ENCODE results near the gene XPO4.
A peak's percentile ranks its signal among the peaks of the same experiment; 100 is the strongest.

Gene XPO4

DNA sequence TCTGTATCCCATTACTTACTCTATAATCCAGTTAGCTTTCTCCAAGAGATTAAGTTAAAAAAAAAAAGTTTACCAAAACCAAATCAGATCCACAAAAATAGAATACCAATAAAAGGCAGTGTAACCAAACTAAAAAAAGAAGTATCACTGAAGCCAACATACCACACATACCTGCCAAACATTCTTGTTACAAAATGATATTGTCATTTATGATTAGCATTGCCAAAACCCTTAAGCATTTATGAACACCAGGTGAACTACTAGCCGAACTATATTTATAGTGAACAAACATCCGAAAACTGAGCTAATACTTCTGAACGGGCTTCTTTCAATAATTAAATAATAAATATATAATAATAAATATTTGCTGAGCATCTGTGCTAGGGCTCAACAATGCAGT, 69.7 kb downstream of the XPO4 start:
- H3K27ac ChIP-seq (ENCODE audit: low read length), result no peak overlapping the region
- H3K4me2 ChIP-seq (ENCODE audit: low read length), result no peak overlapping the region
- H4K20me1 ChIP-seq (ENCODE audit: insufficient read depth, low read length), result no peaks in the 10 kb centered on the region
- no peak overlapping the region for H3K9ac ChIP-seq (ENCODE audit: low read length)
- no peak overlapping the region for H3K4me3 ChIP-seq (ENCODE audit: low read length)
- H3K27me3 ChIP-seq (ENCODE audit: low read depth, low read length), result no peaks in the 10 kb centered on the region
- peaks cover 9% of the 10 kb centered on the region for H3K79me2 ChIP-seq (ENCODE audit: low read length)
- peaks cover 28% of the 10 kb centered on the region for H3K36me3 ChIP-seq (replicated peaks; ENCODE audit: low read depth, low read length)
- H3K4me1 ChIP-seq (ENCODE audit: low read length), result peaks cover 8% of the 10 kb centered on the region
- no peak overlapping the region for H2AFZ ChIP-seq (ENCODE audit: low read depth, low read length)
- H3K9me3 ChIP-seq (ENCODE audit: insufficient read depth, low read length), result no peaks in the 10 kb centered on the region
- TF ChIP-seq, protein P1, sequence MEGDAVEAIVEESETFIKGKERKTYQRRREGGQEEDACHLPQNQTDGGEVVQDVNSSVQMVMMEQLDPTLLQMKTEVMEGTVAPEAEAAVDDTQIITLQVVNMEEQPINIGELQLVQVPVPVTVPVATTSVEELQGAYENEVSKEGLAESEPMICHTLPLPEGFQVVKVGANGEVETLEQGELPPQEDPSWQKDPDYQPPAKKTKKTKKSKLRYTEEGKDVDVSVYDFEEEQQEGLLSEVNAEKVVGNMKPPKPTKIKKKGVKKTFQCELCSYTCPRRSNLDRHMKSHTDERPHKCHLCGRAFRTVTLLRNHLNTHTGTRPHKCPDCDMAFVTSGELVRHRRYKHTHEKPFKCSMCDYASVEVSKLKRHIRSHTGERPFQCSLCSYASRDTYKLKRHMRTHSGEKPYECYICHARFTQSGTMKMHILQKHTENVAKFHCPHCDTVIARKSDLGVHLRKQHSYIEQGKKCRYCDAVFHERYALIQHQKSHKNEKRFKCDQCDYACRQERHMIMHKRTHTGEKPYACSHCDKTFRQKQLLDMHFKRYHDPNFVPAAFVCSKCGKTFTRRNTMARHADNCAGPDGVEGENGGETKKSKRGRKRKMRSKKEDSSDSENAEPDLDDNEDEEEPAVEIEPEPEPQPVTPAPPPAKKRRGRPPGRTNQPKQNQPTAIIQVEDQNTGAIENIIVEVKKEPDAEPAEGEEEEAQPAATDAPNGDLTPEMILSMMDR (IDR thresholded peaks at IDR 0.05; ENCODE audit: low read depth, low read length), result no peak
- TF ChIP-seq EZH2phosphoT487 (IDR thresholded peaks at IDR 0.05; ENCODE audit: low read depth), result no peak

DNA sequence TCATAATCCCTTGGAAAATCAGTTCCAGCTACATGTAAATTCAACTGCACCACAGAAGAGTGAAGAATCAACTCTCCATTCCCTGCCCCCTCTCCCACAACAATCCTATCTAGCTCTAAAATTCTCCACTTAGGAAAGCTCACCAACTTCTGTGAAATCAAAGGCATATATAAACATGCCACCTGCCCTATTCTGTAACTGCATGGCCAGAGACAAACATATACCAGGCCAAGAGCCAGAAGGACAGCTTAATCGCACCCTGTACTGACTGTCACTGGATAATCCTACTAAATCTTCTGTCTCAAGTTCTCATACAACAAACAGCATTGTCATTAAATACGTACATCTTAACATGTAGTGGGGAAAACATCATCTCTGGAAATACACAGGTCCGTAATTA, 70.6 kb downstream of the XPO4 start:
- H3K36me3 ChIP-seq (replicated peaks; ENCODE audit: low read depth, low read length), result peaks cover 27% of the 10 kb centered on the region
- no peak for TF ChIP-seq EZH2phosphoT487 (IDR thresholded peaks at IDR 0.05; ENCODE audit: low read depth)
- TF ChIP-seq, protein P1 (IDR thresholded peaks at IDR 0.05; ENCODE audit: low read depth, low read length), result no peak

DNA sequence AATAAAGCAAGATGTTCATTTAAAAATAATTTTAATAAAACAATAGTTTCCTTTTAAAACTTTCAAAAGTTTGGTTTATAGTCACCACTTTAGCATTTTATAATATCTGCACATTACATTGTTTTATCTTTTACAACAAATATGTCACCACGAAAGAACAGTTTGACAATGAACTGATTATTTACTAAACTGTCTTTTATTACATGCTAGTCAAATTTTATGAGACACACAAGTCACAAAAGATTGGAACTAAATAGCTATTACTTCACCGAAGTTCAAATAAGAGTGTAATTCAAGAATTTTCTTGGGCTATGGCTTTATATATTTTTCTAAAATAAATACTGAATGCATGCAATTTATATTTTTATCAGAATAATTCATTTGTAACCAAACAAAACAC, 71.3 kb downstream of the XPO4 start:
- Histone ChIP-seq H4K20me1 (ENCODE audit: insufficient read depth, low read length) (no peaks in the 10 kb centered on the region), H3K36me3 (replicated peaks; ENCODE audit: low read depth, low read length) (peaks cover 23% of the 10 kb centered on the region), H2AFZ (ENCODE audit: low read depth, low read length) (no peak overlapping the region), H3K79me2 (ENCODE audit: low read length) (peaks cover 12% of the 10 kb centered on the region), H3K27ac (ENCODE audit: low read length) (no peak overlapping the region), H3K4me2 (ENCODE audit: low read length) (no peak overlapping the region), H3K9ac (ENCODE audit: low read length) (no peak overlapping the region), H3K4me1 (ENCODE audit: low read length) (peaks cover 8% of the 10 kb centered on the region), H3K4me3 (ENCODE audit: low read length) (no peak overlapping the region), H3K27me3 (ENCODE audit: low read depth, low read length) (no peaks in the 10 kb centered on the region), H3K9me3 (ENCODE audit: insufficient read depth, low read length) (no peaks in the 10 kb centered on the region)
- TF ChIP-seq, protein P1 (IDR thresholded peaks at IDR 0.05; ENCODE audit: low read depth, low read length), result no peak
- no peak for TF ChIP-seq EZH2phosphoT487 (IDR thresholded peaks at IDR 0.05; ENCODE audit: low read depth)

More for the DNA sequence above, 70.6 kb downstream of the XPO4 start:
- Histone ChIP-seq H3K27ac (ENCODE audit: low read length) (no peak overlapping the region), H3K9ac (ENCODE audit: low read length) (no peak overlapping the region), H3K4me1 (ENCODE audit: low read length) (peaks cover 8% of the 10 kb centered on the region), H3K4me2 (ENCODE audit: low read length) (no peak overlapping the region), H3K27me3 (ENCODE audit: low read depth, low read length) (no peaks in the 10 kb centered on the region), H3K4me3 (ENCODE audit: low read length) (no peak overlapping the region), H3K79me2 (ENCODE audit: low read length) (peaks cover 12% of the 10 kb centered on the region), H3K9me3 (ENCODE audit: insufficient read depth, low read length) (no peaks in the 10 kb centered on the region), H4K20me1 (ENCODE audit: insufficient read depth, low read length) (no peaks in the 10 kb centered on the region), H2AFZ (ENCODE audit: low read depth, low read length) (no peak overlapping the region)

DNA sequence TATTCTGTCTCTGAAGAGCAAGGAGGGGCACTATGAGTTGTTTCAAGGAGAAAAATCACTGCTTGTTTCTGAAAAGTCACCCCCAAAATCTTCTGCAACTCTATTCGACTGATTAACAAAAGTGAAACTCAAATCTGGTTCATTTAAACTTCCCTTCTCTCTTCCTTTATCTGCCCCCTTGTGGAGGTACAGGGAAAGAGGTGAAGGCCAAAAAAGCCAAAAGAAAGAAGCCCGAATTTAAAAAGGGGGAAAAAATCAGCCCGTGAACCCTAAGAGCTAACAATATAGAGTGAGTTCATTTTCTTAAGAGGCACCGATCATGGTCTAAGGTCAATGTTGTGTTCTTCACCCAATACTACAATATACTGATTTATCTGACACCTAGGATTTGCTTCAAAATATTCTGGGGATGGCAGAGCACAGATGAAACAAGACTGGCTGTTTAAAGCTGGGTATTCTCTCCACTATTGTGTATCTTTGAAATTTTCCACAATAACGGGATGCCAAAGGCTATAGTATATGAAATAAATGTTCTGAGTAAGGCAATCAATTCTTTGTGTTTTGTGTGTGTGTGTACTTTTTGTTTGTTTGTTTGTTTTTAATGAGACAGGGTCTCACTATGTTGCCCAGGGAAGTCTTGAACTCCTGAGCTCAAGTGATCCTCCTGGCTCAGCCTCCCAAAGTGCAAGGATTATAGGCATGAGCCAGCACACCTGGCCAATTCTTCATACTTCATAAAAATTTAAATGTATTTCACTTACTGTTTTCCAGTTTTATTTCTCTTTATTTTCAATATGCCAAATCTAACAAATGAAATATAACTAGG, 73.8 kb downstream of the XPO4 start:
- peak overlapping the region; percentile 42 for H3K4me3 ChIP-seq (ENCODE audit: low read length)
- no peak overlapping the region; the same call in 1 of the 2 replicates for H3K27ac ChIP-seq (ENCODE audit: low read length)
- TF ChIP-seq, protein P1 (IDR thresholded peaks at IDR 0.05; ENCODE audit: low read depth, low read length), result peak; percentile 92
- TF ChIP-seq EZH2phosphoT487 (IDR thresholded peaks at IDR 0.05; ENCODE audit: low read depth), result no peak
- peak overlapping the region; percentile 71 for H3K4me2 ChIP-seq (ENCODE audit: low read length)
- peaks cover 8% of the 10 kb centered on the region for H3K4me1 ChIP-seq (ENCODE audit: low read length)
- H2AFZ ChIP-seq (ENCODE audit: low read depth, low read length), result no peak overlapping the region
- no peaks in the 10 kb centered on the region for H4K20me1 ChIP-seq (ENCODE audit: insufficient read depth, low read length)
- peak overlapping the region; percentile 14; the same call in 1 of the 2 replicates for H3K9ac ChIP-seq (ENCODE audit: low read length)
- H3K79me2 ChIP-seq (ENCODE audit: low read length), result peaks cover 12% of the 10 kb centered on the region
- no peaks in the 10 kb centered on the region for H3K27me3 ChIP-seq (ENCODE audit: low read depth, low read length)
- H3K36me3 ChIP-seq (replicated peaks; ENCODE audit: low read depth, low read length), result peaks cover 17% of the 10 kb centered on the region
- H3K9me3 ChIP-seq (ENCODE audit: insufficient read depth, low read length), result no peaks in the 10 kb centered on the region

Measured in OCI-LY3 (cell line).